ENCODE measurements around the gene ITPR2. TPM values are rescaled to one million over a fixed set of nuclear protein-coding genes. Genes with fewer than 3 reads are reported as not detected.
A peak's percentile ranks its signal among the peaks of the same experiment; 100 is the strongest.

Gene ITPR2
- total RNA-seq, 1 donor from 2014 or later = 12.5 TPM

DNA sequence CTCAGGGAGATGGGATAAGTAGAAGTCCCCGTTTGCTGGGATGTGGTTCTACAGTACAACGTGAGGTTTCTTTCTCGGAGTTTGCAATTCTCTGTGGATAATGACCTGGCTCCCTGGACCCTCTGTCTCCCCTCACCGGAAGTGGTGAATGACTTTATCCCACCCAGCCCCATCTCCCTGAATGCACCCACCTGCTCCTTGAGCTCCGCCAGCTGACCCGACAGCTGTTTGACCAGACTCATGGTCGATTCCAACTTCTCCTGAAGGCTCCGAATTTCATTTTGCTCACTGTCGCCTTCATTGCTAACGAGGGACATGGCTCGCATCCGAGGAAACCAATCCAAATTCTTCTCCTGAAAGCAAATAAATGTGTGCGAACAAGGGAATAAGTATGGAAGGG, 493.0 kb downstream of the ITPR2 start:
- intact Hi-C loops (cut with DNase I) = no loop called here
- no peaks in the 10 kb centered on the region for H3K27me3 ChIP-seq
- H3K4me3 ChIP-seq = no peak overlapping the region
- H3K4me1 ChIP-seq = no peaks in the 10 kb centered on the region
- TF ChIP-seq, protein P1, sequence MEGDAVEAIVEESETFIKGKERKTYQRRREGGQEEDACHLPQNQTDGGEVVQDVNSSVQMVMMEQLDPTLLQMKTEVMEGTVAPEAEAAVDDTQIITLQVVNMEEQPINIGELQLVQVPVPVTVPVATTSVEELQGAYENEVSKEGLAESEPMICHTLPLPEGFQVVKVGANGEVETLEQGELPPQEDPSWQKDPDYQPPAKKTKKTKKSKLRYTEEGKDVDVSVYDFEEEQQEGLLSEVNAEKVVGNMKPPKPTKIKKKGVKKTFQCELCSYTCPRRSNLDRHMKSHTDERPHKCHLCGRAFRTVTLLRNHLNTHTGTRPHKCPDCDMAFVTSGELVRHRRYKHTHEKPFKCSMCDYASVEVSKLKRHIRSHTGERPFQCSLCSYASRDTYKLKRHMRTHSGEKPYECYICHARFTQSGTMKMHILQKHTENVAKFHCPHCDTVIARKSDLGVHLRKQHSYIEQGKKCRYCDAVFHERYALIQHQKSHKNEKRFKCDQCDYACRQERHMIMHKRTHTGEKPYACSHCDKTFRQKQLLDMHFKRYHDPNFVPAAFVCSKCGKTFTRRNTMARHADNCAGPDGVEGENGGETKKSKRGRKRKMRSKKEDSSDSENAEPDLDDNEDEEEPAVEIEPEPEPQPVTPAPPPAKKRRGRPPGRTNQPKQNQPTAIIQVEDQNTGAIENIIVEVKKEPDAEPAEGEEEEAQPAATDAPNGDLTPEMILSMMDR (IDR thresholded peaks at IDR 0.05) = no peak
- H3K9me3 ChIP-seq = no peaks in the 10 kb centered on the region
- peaks cover 4% of the 10 kb centered on the region in 2 donors for H3K36me3 ChIP-seq
- no peak overlapping the region for H3K27ac ChIP-seq
- DNase-seq (ENCODE audit: low spot score in 2 of 2) = no peak

DNA sequence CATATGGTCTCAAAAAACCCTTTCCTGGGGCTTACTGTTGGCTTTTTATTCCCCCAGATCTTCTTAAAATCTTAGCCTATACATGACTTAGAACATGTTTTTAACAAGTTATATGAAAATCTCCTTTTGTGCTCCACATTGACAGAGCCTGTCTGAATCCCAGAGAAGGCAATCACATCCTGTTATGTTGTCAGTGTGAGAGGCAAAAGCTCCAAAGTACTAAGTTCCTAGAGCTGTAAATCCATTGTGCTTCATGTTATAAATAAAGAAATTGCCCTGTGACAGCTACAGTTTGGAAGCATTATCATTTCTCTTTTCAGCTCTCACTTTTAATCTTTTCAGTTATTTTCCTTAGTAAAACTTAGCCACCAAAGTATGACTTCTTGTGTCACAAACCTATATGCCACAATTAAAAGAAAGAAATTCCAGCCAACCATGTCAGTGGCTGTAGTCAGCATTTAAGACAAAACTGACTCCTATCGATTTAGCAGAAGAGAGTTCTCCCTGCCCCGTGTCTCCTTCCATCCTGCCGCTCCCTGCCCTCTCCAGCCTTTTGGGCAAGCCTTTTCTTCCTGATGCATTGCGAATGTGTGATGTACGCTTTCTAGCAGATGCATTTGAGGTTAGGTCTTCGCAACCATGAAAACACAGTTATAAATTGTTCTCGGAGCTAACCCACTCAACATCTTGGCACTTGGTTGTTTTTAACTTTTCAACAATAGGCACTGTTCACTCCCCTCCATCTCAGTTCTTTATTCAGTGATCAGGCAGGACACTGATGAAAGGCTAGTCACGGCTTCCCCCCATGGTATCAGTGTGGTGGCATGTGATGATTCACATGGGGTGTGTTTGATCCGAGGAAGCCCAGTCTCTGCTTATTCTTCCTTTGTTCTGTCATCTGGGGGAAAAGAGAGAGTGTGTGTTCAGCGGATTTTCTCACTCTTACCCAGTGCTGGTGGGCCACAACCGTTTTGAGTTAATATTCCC, 494.1 kb downstream of the ITPR2 start:
- TF ChIP-seq, protein P1 (IDR thresholded peaks at IDR 0.05) = no peak
- H3K4me1 ChIP-seq = no peaks in the 10 kb centered on the region
- DNase-seq (ENCODE audit: low spot score in 2 of 2) = no peak
- no peaks in the 10 kb centered on the region for H3K9me3 ChIP-seq
- peaks cover 4% of the 10 kb centered on the region in 2 donors for H3K36me3 ChIP-seq
- H3K27me3 ChIP-seq = no peaks in the 10 kb centered on the region
- no peak overlapping the region for H3K27ac ChIP-seq
- intact Hi-C loops (cut with DNase I) = no loop called here
- no peak overlapping the region for H3K4me3 ChIP-seq

DNA sequence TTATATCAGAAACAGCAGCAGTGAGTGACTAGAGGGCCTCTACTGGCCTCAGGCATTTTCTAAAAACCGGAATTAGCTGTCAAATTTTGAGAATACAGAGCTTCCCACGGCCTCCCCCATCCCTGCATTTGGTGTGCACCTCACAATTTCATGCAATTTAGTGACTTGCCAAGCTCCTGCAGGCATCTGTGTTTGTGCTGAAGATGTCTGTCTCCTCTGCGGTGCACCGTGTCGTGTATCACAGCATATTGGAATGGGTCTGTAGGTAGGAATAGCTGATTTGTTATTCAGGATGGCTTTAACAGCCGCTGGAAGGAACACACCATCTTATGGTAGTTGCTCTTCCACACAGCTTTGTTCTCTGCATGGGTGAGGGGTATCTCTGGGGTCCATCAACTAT, 497.3 kb downstream of the ITPR2 start:
- no peaks in the 10 kb centered on the region for H3K27me3 ChIP-seq
- H3K36me3 ChIP-seq = peaks cover 4% of the 10 kb centered on the region in 2 donors
- no peaks in the 10 kb centered on the region for H3K9me3 ChIP-seq
- H3K4me3 ChIP-seq = no peak overlapping the region
- DNase-seq (ENCODE audit: low spot score in 2 of 2) = no peak
- no peak overlapping the region for H3K27ac ChIP-seq
- no peaks in the 10 kb centered on the region for H3K4me1 ChIP-seq
- TF ChIP-seq, protein P1 (IDR thresholded peaks at IDR 0.05) = no peak
- intact Hi-C loops (cut with DNase I) = no loop called here

DNA sequence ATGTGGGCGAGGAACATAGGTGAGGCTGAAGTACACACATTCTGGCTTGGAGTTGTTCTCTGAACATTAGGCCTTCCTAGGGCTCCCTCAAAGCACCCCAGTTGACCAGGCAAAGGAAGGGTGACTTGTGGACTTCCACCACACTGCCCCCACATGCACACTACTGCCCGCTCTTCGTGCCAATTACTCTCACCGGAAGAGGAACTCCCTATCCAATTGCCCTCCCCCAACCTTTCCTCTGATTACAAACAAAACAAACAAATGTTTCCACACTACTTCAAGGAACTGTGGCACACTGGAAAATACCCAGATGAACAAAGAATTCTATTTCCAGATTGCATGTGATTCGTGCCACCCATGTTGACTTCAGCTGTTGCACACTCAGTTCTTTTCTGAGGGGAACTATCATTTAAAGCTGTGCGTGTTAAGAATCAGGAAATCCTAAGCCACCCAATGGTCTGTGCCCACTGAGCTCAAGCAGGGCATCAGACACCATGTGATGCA, 498.3 kb downstream of the ITPR2 start:
- no peak overlapping the region for H3K27ac ChIP-seq
- peak in 1 of 2 donors; percentile 14 for DNase-seq (ENCODE audit: low spot score in 2 of 2)
- no peak overlapping the region for H3K4me3 ChIP-seq

DNA sequence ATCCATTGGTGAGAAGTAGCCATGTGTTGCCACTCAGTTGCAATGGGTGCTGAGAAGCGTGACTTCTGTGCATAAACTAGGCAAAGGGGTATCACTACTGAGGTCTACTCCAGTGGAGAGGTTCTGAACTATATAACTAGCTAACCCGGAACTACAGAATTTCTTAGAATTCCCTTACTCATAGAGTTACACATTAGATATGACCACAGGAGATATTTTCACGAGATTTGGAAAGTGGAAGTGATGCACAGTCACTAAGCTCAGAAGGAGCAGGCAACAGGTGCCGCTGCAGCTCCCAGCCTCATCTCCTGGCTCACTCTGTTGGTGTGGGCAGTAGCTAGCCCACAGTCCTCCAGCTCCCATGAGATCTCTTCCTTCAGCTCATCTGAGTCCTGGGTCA, 501.0 kb downstream of the ITPR2 start:
- H3K4me3 ChIP-seq = no peak overlapping the region
- TF ChIP-seq, protein P1 (IDR thresholded peaks at IDR 0.05) = no peak
- H3K9me3 ChIP-seq = no peaks in the 10 kb centered on the region
- intact Hi-C loops (cut with DNase I) = no loop called here
- DNase-seq (ENCODE audit: low spot score in 2 of 2) = no peak
- H3K27me3 ChIP-seq = no peaks in the 10 kb centered on the region
- no peaks in the 10 kb centered on the region for H3K4me1 ChIP-seq
- H3K27ac ChIP-seq = no peak overlapping the region
- H3K36me3 ChIP-seq = no peaks in the 10 kb centered on the region

More for the DNA sequence above, 498.3 kb downstream of the ITPR2 start:
- H3K4me1 ChIP-seq = no peaks in the 10 kb centered on the region
- TF ChIP-seq, protein P1 (IDR thresholded peaks at IDR 0.05) = no peak
- H3K9me3 ChIP-seq = no peaks in the 10 kb centered on the region
- intact Hi-C loops (cut with DNase I) = no loop called here
- no peaks in the 10 kb centered on the region for H3K27me3 ChIP-seq
- H3K36me3 ChIP-seq = peaks cover 0 to 4% of the 10 kb centered on the region in 2 donors

Data from ascending aorta (tissue), 2 donors.